ENCODE results near the gene ELMOD1.

Gene ELMOD1

DNA sequence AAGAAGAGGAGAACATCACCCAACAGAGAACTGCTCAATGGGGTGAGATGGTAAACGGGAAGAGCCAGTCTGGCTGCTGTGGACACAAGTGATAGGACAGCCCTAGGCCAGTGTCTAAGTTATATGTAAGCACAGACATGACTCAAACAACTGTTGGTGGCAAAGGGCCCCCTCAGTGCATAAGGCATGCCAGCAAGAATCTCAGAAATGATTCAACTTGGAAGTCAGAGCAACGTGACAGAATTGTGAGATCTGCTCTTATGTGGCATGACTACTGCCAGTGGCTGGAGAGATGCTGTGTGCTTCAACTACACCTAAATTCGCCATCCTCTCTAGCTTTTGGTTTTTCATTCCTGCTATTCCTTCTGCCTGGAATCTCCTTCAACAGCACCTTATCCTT lies 113.5 kb downstream of the ELMOD1 start:
- H3K27ac ChIP-seq: peak overlapping the region; percentile 28
- no peaks in the 10 kb centered on the region for H3K36me3 ChIP-seq (replicated peaks)
- in situ Hi-C loops (cut with HindIII; ENCODE audit: low pct_ligation_motif_present, low sequenced_read_pairs): no loop called here
- no peaks in the 10 kb centered on the region for H3K27me3 ChIP-seq (replicated peaks)
- H3K4me3 ChIP-seq (ENCODE audit: low read depth, low read length): no peak overlapping the region
- DNase-seq: peak; percentile 71
- TF ChIP-seq, protein P1, sequence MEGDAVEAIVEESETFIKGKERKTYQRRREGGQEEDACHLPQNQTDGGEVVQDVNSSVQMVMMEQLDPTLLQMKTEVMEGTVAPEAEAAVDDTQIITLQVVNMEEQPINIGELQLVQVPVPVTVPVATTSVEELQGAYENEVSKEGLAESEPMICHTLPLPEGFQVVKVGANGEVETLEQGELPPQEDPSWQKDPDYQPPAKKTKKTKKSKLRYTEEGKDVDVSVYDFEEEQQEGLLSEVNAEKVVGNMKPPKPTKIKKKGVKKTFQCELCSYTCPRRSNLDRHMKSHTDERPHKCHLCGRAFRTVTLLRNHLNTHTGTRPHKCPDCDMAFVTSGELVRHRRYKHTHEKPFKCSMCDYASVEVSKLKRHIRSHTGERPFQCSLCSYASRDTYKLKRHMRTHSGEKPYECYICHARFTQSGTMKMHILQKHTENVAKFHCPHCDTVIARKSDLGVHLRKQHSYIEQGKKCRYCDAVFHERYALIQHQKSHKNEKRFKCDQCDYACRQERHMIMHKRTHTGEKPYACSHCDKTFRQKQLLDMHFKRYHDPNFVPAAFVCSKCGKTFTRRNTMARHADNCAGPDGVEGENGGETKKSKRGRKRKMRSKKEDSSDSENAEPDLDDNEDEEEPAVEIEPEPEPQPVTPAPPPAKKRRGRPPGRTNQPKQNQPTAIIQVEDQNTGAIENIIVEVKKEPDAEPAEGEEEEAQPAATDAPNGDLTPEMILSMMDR (IDR thresholded peaks at IDR 0.05; ENCODE audit: low read depth, low read length, missing control alignments): no peak

DNA sequence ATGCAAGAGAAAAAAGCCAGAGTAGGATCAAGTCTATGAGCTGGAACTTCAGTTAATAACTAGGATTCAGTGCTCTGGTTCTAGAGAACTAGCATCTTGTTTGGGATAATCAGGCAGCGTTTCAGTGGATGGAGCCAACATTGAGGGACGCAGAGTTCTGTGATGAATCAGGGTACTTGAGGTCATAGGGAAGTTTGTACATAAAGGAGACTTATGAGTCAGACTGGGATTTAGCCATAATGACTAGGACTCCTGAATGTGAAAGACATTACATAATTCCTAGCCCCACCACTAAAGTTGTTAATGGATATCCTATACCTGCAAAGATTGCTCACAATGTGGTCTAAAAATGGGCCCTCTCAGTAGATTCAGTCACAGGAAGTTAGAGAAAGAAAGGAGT lies 114.1 kb downstream of the ELMOD1 start:
- H3K4me3 ChIP-seq (ENCODE audit: low read depth, low read length): no peak overlapping the region
- no peaks in the 10 kb centered on the region for H3K27me3 ChIP-seq (replicated peaks)
- no peaks in the 10 kb centered on the region for H3K36me3 ChIP-seq (replicated peaks)
- TF ChIP-seq, protein P1 (IDR thresholded peaks at IDR 0.05; ENCODE audit: low read depth, low read length, missing control alignments): no peak
- peak; percentile 82 for DNase-seq
- in situ Hi-C loops (cut with HindIII; ENCODE audit: low pct_ligation_motif_present, low sequenced_read_pairs): no loop called here
- H3K27ac ChIP-seq: peak overlapping the region; percentile 28

GRCh38 chr11:107706531-107706930 lies 115.6 kb downstream of the ELMOD1 start:
- no peak overlapping the region for H3K4me3 ChIP-seq (ENCODE audit: low read depth, low read length)
- in situ Hi-C loops (cut with HindIII; ENCODE audit: low pct_ligation_motif_present, low sequenced_read_pairs): no loop called here
- DNase-seq: no peak
- TF ChIP-seq, protein P1 (IDR thresholded peaks at IDR 0.05; ENCODE audit: low read depth, low read length, missing control alignments): no peak
- no peaks in the 10 kb centered on the region for H3K36me3 ChIP-seq (replicated peaks)
- H3K27ac ChIP-seq: no peak overlapping the region
- no peaks in the 10 kb centered on the region for H3K27me3 ChIP-seq (replicated peaks)

- DNase-seq: no peak
- no peaks in the 10 kb centered on the region for H3K36me3 ChIP-seq (replicated peaks)
- H3K27ac ChIP-seq: no peak overlapping the region
- TF ChIP-seq, protein P1 (IDR thresholded peaks at IDR 0.05; ENCODE audit: low read depth, low read length, missing control alignments): no peak
- no peak overlapping the region for H3K4me3 ChIP-seq (ENCODE audit: low read depth, low read length)
- H3K27me3 ChIP-seq (replicated peaks): no peaks in the 10 kb centered on the region
- in situ Hi-C loops (cut with HindIII; ENCODE audit: low pct_ligation_motif_present, low sequenced_read_pairs): no loop called here
Observed at GRCh38 chr11:107707215-107707671, 116.3 kb downstream of the ELMOD1 start.

- no peak for DNase-seq
- in situ Hi-C loops (cut with HindIII; ENCODE audit: low pct_ligation_motif_present, low sequenced_read_pairs): no loop called here
- Histone ChIP-seq H3K27ac (no peak overlapping the region), H3K27me3 (replicated peaks) (no peaks in the 10 kb centered on the region), H3K4me3 (ENCODE audit: low read depth, low read length) (no peak overlapping the region), H3K36me3 (replicated peaks) (no peaks in the 10 kb centered on the region)
- TF ChIP-seq, protein P1 (IDR thresholded peaks at IDR 0.05; ENCODE audit: low read depth, low read length, missing control alignments): no peak
Observed at GRCh38 chr11:107707807-107708206, 116.9 kb downstream of the ELMOD1 start.

DNA sequence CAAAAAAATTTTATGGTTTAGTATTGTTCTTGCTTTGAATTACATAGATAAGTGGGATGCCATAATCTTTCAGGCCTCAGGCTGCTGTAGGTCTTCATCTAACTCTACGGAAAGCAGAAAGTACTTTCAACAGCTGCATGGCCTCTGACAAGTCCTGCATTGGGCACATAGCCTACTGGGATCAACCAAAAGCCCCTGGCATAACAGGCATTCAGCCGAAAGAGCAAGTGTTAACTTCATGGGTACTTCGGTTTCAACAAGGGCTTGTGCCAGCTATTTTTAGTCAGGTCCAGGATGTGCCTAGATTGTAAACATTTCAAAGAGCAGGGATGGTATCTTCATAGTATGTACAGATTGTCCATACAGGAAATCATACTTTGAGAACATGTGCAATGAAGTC lies 117.8 kb downstream of the ELMOD1 start:
- TF ChIP-seq, protein P1 (IDR thresholded peaks at IDR 0.05; ENCODE audit: low read depth, low read length, missing control alignments): no peak
- DNase-seq: no peak
- no peak overlapping the region for H3K4me3 ChIP-seq (ENCODE audit: low read depth, low read length)
- no peak overlapping the region for H3K27ac ChIP-seq
- in situ Hi-C loops (cut with HindIII; ENCODE audit: low pct_ligation_motif_present, low sequenced_read_pairs): no loop called here
- H3K27me3 ChIP-seq (replicated peaks): no peaks in the 10 kb centered on the region
- H3K36me3 ChIP-seq (replicated peaks): no peaks in the 10 kb centered on the region
